Measurements from ENCODE around the gene CYP4F11.

- TF ChIP-seq POLR2A (IDR thresholded peaks at IDR 0.05; ENCODE audit: insufficient read depth in 1 of 2, low read depth in 2 of 2, low read length in 2 of 2) (no peak), HMGXB3 (CRISPR knock-in tag; IDR thresholded peaks at IDR 0.05; ENCODE audit: borderline replicate concordance) (no peak), SMC3 (IDR thresholded peaks at IDR 0.05; ENCODE audit: low read length) (0 out of 2 replicates have a peak, but pooled peaks have one; percentile 10), ZNF562 (CRISPR knock-in tag; IDR thresholded peaks at IDR 0.05; ENCODE audit: borderline replicate concordance) (no peak), CSRNP2 (CRISPR knock-in tag; conservative IDR thresholded peaks at IDR 0.05; ENCODE audit: low read depth) (no peak), ZFP91 (CRISPR knock-in tag; IDR thresholded peaks at IDR 0.05; ENCODE audit: borderline replicate concordance) (no peak), HDAC6 (IDR thresholded peaks at IDR 0.05; ENCODE audit: low read depth, low read length) (no peak), SUZ12 (IDR thresholded peaks at IDR 0.05; ENCODE audit: low read depth, low read length) (no peak), ZNF780A (CRISPR knock-in tag; IDR thresholded peaks at IDR 0.05) (no peak)
Observed at GRCh38 chr19:15926484-15926883, 7.8 kb downstream of the CYP4F11 start.

Measured in HepG2 (cell line).